Brain microvascular endothelial cell (primary cell): Measurements from ENCODE around the gene GDF10.

Experiments
- DNase-seq: peaks from one replicate; pipeline ENCODE4 v3.0.0-alpha.2; 2020
- H3K27ac ChIP-seq: fragments of 250-450 bp; sonication (Bioruptor Pico); 2 replicates; pipeline ENCODE4 v1.5.1; 2020; ENCODE audit warnings: mild to moderate bottlenecking, moderate library complexity
- H3K27me3 ChIP-seq: fragments of 250-450 bp; sonication (Bioruptor Pico); replicated peaks from 2 replicates; pipeline ENCODE4 v1.5.1; 2020; ENCODE audit warnings: mild to moderate bottlenecking
- H3K36me3 ChIP-seq: fragments of 250-450 bp; sonication (Bioruptor Pico); replicated peaks from 2 replicates; pipeline ENCODE4 v1.5.1; 2020; ENCODE audit warnings: mild to moderate bottlenecking
- H3K4me3 ChIP-seq: 2 replicates; pipeline ENCODE4 v1.5.1; 2011; ENCODE audit warnings: low read depth, mild to moderate bottlenecking, control low read depth, low read length, moderate library complexity
- in situ Hi-C: cut with HindIII; loops from 2 replicates; pipeline ENCODE4 v1.10.0; 2017; ENCODE audit warnings: low sequenced_read_pairs, low pct_ligation_motif_present
- TF ChIP-seq, protein P1 (sequence below): IDR thresholded peaks from 2 replicates; pipeline ENCODE4 v1.5.1; 2011; ENCODE audit warnings: low read depth, mild to moderate bottlenecking, moderate library complexity, low read length, control low read depth, inconsistent platforms; ENCODE audit errors: missing control alignments

GDF10 gene

DNA sequence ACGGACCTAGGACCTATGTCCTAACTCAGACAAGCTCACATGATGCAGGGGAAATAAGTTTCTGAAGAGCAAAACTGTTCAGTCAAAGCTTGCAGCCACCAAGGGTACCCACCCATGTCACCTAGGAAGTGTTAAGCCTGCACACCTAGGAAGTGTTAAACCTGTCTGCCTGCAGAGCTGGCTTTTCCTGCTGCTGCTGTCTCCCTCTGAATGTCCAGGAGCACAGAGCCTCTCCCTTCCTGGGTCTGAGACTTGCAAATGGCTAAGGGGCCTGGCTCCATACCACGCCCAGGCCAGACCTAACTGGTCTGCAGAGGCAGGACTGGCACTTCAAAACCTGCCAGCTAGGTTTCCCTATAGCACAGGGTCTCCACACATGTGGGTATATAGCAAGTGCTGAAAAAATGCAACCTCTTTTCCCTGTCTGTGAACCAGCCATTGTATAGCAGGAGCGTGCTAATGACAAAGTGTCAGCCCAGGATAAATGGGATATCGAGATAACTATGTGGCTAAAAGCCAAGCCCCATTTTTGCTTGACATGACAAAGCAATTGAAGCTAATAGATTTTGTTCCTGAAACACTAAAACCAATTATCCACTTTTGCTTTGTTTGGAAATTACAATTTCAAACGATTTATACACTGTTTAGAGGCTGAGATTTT, 23.8 kb downstream of the GDF10 start:
- Histone ChIP-seq H3K36me3 (no peaks in the 10 kb centered on the region), H3K27me3 (no peaks in the 10 kb centered on the region), H3K4me3 (no peak overlapping the region), H3K27ac (no peak overlapping the region)
- TF ChIP-seq, protein P1, sequence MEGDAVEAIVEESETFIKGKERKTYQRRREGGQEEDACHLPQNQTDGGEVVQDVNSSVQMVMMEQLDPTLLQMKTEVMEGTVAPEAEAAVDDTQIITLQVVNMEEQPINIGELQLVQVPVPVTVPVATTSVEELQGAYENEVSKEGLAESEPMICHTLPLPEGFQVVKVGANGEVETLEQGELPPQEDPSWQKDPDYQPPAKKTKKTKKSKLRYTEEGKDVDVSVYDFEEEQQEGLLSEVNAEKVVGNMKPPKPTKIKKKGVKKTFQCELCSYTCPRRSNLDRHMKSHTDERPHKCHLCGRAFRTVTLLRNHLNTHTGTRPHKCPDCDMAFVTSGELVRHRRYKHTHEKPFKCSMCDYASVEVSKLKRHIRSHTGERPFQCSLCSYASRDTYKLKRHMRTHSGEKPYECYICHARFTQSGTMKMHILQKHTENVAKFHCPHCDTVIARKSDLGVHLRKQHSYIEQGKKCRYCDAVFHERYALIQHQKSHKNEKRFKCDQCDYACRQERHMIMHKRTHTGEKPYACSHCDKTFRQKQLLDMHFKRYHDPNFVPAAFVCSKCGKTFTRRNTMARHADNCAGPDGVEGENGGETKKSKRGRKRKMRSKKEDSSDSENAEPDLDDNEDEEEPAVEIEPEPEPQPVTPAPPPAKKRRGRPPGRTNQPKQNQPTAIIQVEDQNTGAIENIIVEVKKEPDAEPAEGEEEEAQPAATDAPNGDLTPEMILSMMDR, result no peak
- in situ Hi-C loops, result loop anchor here (25.0 kb wide), 1 partner anchor 286 kb away; no protein-coding TSS in a partner anchor
- DNase-seq, result no peak

DNA sequence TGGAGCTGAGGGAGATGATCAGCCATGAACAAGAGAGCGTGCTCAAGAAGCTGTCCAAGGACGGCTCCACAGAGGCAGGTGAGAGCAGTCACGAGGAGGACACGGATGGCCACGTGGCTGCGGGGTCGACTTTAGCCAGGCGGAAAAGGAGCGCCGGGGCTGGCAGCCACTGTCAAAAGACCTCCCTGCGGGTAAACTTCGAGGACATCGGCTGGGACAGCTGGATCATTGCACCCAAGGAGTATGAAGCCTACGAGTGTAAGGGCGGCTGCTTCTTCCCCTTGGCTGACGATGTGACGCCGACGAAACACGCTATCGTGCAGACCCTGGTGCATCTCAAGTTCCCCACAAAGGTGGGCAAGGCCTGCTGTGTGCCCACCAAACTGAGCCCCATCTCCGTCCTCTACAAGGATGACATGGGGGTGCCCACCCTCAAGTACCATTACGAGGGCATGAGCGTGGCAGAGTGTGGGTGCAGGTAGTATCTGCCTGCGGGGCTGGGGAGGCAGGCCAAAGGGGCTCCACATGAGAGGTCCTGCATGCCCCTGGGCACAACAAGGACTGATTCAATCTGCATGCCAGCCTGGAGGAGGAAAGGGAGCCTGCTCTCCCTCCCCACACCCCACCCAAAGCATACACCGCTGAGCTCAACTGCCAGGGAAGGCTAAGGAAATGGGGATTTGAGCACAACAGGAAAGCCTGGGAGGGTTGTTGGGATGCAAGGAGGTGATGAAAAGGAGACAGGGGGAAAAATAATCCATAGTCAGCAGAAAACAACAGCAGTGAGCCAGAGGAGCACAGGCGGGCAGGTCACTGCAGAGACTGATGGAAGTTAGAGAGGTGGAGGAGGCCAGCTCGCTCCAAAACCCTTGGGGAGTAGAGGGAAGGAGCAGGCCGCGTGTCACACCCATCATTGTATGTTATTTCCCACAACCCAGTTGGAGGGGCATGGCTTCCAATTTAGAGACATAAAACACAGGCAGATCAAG, 25.6 kb downstream of the GDF10 start:
- DNase-seq, result no peak
- Histone ChIP-seq H3K4me3 (no peak overlapping the region), H3K27ac (no peak overlapping the region), H3K27me3 (no peaks in the 10 kb centered on the region), H3K36me3 (no peaks in the 10 kb centered on the region)
- TF ChIP-seq, protein P1, result no peak
- in situ Hi-C loops, result no loop called here

DNA sequence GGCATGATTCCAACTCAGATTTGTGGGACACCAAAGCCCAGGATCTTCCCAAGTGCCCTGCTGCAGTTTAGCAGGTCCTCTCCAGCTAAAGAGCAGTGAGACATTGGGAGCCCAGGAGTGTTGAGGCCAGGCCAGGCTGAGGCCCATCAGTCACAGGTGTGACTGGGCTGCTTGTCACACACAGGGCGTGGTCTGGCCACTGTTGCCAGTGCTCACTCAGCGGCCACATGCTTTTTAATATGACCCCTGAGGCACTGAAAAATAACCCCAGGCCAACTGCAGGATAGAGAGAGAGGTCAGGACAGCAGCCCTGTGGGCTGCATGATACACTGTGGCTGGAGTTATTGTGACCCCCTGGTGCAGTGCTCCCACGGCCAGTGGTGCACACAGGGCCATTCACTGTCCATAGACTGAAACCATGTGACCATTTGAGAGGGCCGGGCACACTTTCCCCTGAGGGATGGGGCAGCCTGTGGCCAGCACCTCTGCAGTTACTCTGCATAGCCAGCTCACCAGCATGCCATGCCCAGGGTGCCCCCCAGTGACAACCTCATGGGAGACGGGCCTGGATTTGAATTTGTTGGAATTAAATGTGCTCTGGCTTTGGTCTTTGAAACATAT, 26.4 kb downstream of the GDF10 start:
- H3K36me3 ChIP-seq, result no peaks in the 10 kb centered on the region
- TF ChIP-seq, protein P1, result no peak
- in situ Hi-C loops, result no loop called here
- H3K27me3 ChIP-seq, result no peaks in the 10 kb centered on the region
- no peak overlapping the region for H3K4me3 ChIP-seq
- DNase-seq, result no peak
- H3K27ac ChIP-seq, result no peak overlapping the region

- Histone ChIP-seq H3K36me3 (no peaks in the 10 kb centered on the region), H3K27me3 (no peaks in the 10 kb centered on the region), H3K4me3 (no peak overlapping the region), H3K27ac (no peak overlapping the region)
- in situ Hi-C loops, result no loop called here
- TF ChIP-seq, protein P1, result no peak
- DNase-seq, result no peak
Observed at GRCh38 chr10:47326927-47327330, 26.9 kb downstream of the GDF10 start.

- Histone ChIP-seq H3K27me3 (no peaks in the 10 kb centered on the region), H3K27ac (no peak overlapping the region), H3K36me3 (no peaks in the 10 kb centered on the region), H3K4me3 (no peak overlapping the region)
- DNase-seq, result no peak
- in situ Hi-C loops, result no loop called here
- TF ChIP-seq, protein P1, result no peak
Observed at GRCh38 chr10:47329855-47330254, 29.9 kb downstream of the GDF10 start.
